ENCODE data around the gene ERICH3. TPM values are rescaled to one million over a fixed set of nuclear protein-coding genes. Genes with fewer than 3 reads are reported as not detected.
A peak's percentile ranks its signal among the peaks of the same experiment; 100 is the strongest.

ERICH3 gene
- total and polyA plus RNA-seq, 10 of the 15 experiments (the other 5 are each of a cell fraction or from before 2014, with no cell fraction given): 0.03 to 0.09 (median 0.08) TPM; not detected in 7

GRCh38 chr1:74652711-74653139 is 20.9 kb downstream of the ERICH3 start (continued):
- TF ChIP-seq ZBTB4 (CRISPR knock-in tag; IDR thresholded peaks at IDR 0.05) (no peak), ASH2L (IDR thresholded peaks at IDR 0.05; ENCODE audit: borderline replicate concordance, low read depth) (peak; percentile 16; the same call in 1 of the 2 replicates), IRF3 (IDR thresholded peaks at IDR 0.05) (no peak)

GRCh38 chr1:74650561-74650960 is 23.0 kb downstream of the ERICH3 start:
- ChIA-PET RAD21 (ENCODE audit: unreplicated experiment) (no interaction called here), SMC1A (ENCODE audit: uncharacterized antibody, unreplicated experiment) (no interaction called here), POLR2A (no interaction called here), CTCF (interaction anchor here (0.8 to 1.9 kb wide), 2 partner anchors 29 to 40 kb away, joined by 3 to 10 read pairs; no protein-coding TSS in a partner anchor)
- H3K36me3 ChIP-seq (ENCODE audit: control insufficient read depth in 2 of 2, insufficient read depth in 2 of 2, low read length in 1 of 2): no peaks in the 10 kb centered on the region
- H3K27me3 ChIP-seq (replicated peaks in 1 of 2; ENCODE audit: control insufficient read depth in 2 of 2, insufficient read depth in 2 of 2, low read length in 1 of 2): no peaks in the 10 kb centered on the region
- H3K4me2 ChIP-seq (ENCODE audit: control insufficient read depth, insufficient read depth): no peak overlapping the region
- intact Hi-C loops (cut with micrococcal nuclease; ENCODE audit: unreplicated experiment) (no loop called here), in situ Hi-C loops (cut with MboI) (no loop called here)
- H2AFZ ChIP-seq (ENCODE audit: control insufficient read depth, low read depth, low read length): no peak overlapping the region
- ATAC-seq: no peak
- no peak overlapping the region for H3K9ac ChIP-seq (ENCODE audit: control insufficient read depth, insufficient read depth, low read length)
- no peak overlapping the region for H3K4me3 ChIP-seq
- H3K9me3 ChIP-seq (replicated peaks; ENCODE audit: control insufficient read depth, insufficient read depth, low read length): no peaks in the 10 kb centered on the region
- DNase-seq (ENCODE audit: low read depth, low spot score): no peak
- no peak for TF ChIP-seq USF1 (IDR thresholded peaks at IDR 0.05; ENCODE audit: borderline replicate concordance, extremely low read length, insufficient read depth, low read depth, low read length)
- no peak for TF ChIP-seq PRDM15 (CRISPR knock-in tag; IDR thresholded peaks at IDR 0.05)
- no peak for TF ChIP-seq PBX3 (IDR thresholded peaks at IDR 0.05; ENCODE audit: insufficient replicate concordance, low read depth, low read length)
- no peak for TF ChIP-seq PAX8 (IDR thresholded peaks at IDR 0.05)
- TF ChIP-seq TCF12 (IDR thresholded peaks at IDR 0.05; ENCODE audit: low read depth, low read length): no peak
- H4K20me1 ChIP-seq (ENCODE audit: control insufficient read depth, insufficient read depth): no peaks in the 10 kb centered on the region
- H3K79me2 ChIP-seq (ENCODE audit: control insufficient read depth, insufficient read depth, low read length): no peaks in the 10 kb centered on the region
- WGBS (ENCODE audit: insufficient coverage, insufficient replicate concordance, low lambda C conversion rate, missing lambda C conversion rate): 98% methylated on average over 4 of the region's 4 CpGs
- no TSS peak for BruUV-seq (replicated peaks)
- FAIRE-seq: no peak
- H3K27ac ChIP-seq (ENCODE audit: control insufficient read depth, insufficient read depth): no peak overlapping the region
- peaks cover 14% of the 10 kb centered on the region for H3K4me1 ChIP-seq (ENCODE audit: control insufficient read depth, insufficient read depth, low read length)
